RWPE1 (cell line): Measurements from ENCODE around the gene EPHB2.
"Not testable (repeated sequence)": the region's sequence is repeated elsewhere in the genome, so short reads cannot be mapped to it uniquely, and the experiment has no call there.

Experiments used
- CTCF ChIA-PET: fragments of 350-600 bp; sonication (Branson Sonifier 250); formaldehyde crosslinking; extraction: SDS; loops from one replicate; lab custom pipeline; 2021; lab: Yijun Ruan, JAX
- POLR2A ChIA-PET: fragments of 400-600 bp; formaldehyde crosslinking; extraction: SDS; loops from one replicate; lab custom pipeline; 2020; ENCODE audit warnings: antibody characterized with exemption; ENCODE audit not compliant: low non-redundant PET; lab: Yijun Ruan, JAX
- DNase-seq: peaks from one replicate; pipeline ENCODE4 v3.0.0; 2012; ENCODE audit warnings: low spot score
- H3K27ac ChIP-seq: fragments of 450-650 bp; 2 replicates; pipeline ENCODE4 v1.5.1; 2017
- TF ChIP-seq, protein P1 (sequence below): fragments of 450-650 bp; conservative IDR thresholded peaks from 2 replicates; pipeline ENCODE4 v1.5.1; 2017; ENCODE audit warnings: low read depth, mild to moderate bottlenecking

EPHB2 gene

DNA sequence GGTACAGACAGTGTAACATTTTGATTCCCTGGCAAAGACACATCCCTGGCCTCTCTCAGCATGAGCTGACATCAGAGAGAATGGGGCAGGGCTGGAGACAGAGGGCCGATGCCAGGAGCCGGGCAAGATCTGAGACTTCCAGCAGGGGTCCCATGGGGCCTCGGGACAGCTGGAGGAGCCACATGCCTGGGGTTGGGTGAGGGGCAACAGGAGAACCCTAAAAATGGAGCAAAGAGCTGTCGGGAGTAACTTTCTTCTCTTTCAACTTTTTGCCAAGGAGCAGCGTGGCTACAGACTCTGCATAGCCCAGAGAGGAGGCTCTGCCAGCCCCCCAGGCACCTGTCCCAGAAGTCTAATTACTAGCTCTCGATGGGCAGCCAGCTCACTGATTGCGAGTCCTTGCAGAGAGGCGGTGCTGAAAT lies 131.2 kb downstream of the EPHB2 start:
- no peak for DNase-seq
- ChIA-PET POLR2A (no interaction called here), CTCF (interaction anchor here (0.7 kb wide), 1 partner anchor 217 kb away, joined by 3 read pairs; no protein-coding TSS in a partner anchor)
- H3K27ac ChIP-seq = no peak overlapping the region
- TF ChIP-seq, protein P1, sequence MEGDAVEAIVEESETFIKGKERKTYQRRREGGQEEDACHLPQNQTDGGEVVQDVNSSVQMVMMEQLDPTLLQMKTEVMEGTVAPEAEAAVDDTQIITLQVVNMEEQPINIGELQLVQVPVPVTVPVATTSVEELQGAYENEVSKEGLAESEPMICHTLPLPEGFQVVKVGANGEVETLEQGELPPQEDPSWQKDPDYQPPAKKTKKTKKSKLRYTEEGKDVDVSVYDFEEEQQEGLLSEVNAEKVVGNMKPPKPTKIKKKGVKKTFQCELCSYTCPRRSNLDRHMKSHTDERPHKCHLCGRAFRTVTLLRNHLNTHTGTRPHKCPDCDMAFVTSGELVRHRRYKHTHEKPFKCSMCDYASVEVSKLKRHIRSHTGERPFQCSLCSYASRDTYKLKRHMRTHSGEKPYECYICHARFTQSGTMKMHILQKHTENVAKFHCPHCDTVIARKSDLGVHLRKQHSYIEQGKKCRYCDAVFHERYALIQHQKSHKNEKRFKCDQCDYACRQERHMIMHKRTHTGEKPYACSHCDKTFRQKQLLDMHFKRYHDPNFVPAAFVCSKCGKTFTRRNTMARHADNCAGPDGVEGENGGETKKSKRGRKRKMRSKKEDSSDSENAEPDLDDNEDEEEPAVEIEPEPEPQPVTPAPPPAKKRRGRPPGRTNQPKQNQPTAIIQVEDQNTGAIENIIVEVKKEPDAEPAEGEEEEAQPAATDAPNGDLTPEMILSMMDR = no peak

DNA sequence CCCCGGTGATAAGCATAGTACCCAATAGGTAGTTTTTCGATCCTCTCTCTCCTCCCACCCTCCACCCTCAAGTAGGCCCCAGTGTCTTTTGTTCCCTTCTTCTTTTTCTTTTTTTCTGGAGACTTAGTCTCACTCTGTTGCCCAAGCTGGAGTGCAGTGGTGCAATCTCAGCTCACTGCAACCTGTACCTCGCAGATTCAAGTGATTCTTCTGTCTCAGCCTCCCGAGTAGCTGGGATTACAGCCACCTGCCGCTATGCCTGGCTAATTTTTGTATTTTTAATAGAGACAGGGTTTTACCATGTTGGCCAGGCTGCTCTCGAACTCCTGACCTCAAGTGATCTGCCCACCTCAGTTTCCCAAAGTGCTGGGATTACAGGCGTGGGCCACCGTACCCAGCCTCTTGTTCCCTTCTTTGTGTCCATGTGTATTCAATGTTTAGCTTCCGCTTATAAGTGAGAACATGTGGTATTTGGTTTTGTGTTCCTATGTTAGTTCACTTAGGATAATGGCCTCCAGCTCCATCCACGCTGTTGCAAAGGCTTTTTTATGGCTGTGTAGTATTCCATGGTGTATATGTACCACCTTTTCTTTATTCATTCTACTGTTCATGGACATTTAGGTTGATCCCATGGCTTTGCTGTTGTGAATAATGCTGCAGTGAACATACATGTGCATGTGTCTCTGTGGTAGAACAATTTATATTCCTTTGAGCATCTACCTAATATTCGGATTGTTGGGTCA lies 133.0 kb downstream of the EPHB2 start:
- POLR2A ChIA-PET, DNase-seq, H3K27ac ChIP-seq: not testable (repeated sequence)
- CTCF ChIA-PET = interaction anchor here (1.5 kb wide), 1 partner anchor 19 kb away, joined by 8 read pairs; no protein-coding TSS in a partner anchor

- H3K27ac ChIP-seq = no peak overlapping the region
- no peak for DNase-seq
- TF ChIP-seq, protein P1 = no peak
- CTCF ChIA-PET = interaction anchor here (1.5 kb wide), 1 partner anchor 18 kb away, joined by 8 read pairs; no protein-coding TSS in a partner anchor
- POLR2A ChIA-PET = no interaction called here
Observed at GRCh38 chr1:22844621-22845020, 134.0 kb downstream of the EPHB2 start.

DNA sequence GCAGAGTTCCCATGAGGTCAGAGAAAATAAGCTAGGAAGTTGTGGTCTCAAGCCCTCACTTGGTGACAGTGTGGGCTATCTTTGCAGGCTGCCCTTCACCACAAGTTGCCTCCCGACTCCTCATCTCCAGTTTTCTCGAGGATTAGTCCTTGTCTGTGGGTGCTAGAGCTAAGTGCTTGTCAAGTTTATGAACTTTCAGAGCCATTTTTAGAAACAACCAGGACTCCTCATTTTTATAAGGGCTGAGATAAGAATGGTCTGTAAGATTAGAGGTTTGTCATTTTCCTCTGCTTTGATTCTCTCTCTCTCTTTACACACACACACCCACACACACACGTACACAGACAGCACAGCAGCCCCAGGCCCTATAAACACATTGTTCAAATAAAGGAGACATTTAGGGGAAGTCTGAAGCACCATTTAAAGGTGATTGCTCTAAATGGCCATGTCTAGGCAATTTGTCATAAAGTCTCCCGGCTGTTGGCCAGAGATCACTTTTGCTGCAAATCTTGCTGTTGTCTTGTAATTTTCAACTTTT lies 134.8 kb downstream of the EPHB2 start:
- no peak overlapping the region for H3K27ac ChIP-seq
- CTCF ChIA-PET = interaction anchor here (0.6 to 1.5 kb wide), 2 partner anchors 17 to 1051 kb away, joined by 3 to 8 read pairs; no protein-coding TSS in a partner anchor
- no peak for DNase-seq
- POLR2A ChIA-PET = no interaction called here
- TF ChIP-seq, protein P1 = no peak

DNA sequence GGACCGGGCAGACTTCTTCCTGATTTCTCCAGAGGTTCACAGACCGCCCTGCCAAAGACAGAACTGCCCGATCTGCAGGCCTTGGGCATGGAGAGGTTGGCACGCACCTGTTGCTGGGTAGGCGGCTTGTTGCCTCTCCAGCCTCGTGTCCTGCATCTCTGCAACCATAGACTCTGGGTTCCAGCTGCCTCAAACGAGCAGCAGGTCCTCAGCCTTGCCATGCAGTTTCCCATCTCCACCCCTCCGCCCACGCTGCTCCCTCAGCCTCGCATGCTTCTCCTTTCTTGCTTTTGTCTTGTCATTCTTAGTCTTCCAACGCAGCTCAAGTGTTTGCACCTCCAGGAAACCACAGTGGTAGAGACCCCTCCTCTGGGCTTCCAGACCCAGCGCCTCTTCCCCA lies 135.8 kb downstream of the EPHB2 start:
- no peak for DNase-seq
- TF ChIP-seq, protein P1 = no peak
- ChIA-PET POLR2A (no interaction called here), CTCF (interaction anchor here (0.6 kb wide), 1 partner anchor 175 kb away, joined by 4 read pairs; no protein-coding TSS in a partner anchor)
- H3K27ac ChIP-seq = no peak overlapping the region

GRCh38 chr1:22847249-22847648 lies 136.6 kb downstream of the EPHB2 start:
- TF ChIP-seq, protein P1 = no peak
- no peak overlapping the region for H3K27ac ChIP-seq
- no peak for DNase-seq
- CTCF ChIA-PET = interaction anchor here (0.7 kb wide), 1 partner anchor 15 kb away, joined by 3 read pairs; no protein-coding TSS in a partner anchor
- POLR2A ChIA-PET = no interaction called here
